ENCODE results near the gene FAM210B.

Gene FAM210B

DNA sequence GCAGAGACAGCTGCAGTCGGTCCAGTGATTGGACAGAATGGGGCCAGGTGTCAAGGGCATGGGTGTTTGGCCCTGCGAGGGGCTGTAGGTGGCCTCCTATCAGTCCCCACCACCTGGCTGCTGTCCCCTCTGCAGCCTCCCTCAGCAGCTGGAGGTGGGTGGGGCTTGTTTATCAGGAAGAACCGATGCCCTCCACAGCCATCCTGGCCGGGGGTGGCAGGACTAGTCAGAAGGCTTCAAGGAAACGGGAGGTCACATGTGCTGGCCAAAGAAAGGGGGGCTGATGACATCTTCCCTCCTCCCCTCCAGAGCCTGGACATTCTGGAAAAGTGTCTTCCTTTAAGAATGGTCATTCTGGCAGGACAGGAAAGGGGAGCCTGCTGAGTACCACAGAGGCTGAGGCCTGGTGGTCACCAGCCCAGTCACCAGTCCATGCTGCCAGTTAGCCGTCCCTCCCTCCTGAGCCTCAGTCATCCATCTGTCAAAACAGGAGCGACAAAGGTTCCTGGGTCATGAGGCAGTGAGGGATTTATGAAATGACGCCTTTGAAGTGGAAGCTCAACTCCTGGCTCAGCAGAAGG is 4.1 kb downstream of the FAM210B start:
- Histone ChIP-seq H3K4me2 (ENCODE audit: low read length) (no peak overlapping the region), H3K27me3 (ENCODE audit: control insufficient read depth, insufficient read depth, low read length) (no peaks in the 10 kb centered on the region), H3K4me3 (ENCODE audit: low read length) (no peak overlapping the region), H3K36me3 (ENCODE audit: insufficient read depth, low read length) (peaks cover 12% of the 10 kb centered on the region), H3K9me3 (replicated peaks; ENCODE audit: low read length) (no peaks in the 10 kb centered on the region), H3K4me1 (ENCODE audit: control insufficient read depth, insufficient read depth, low read length) (peaks cover 21% of the 10 kb centered on the region), H3K9ac (ENCODE audit: low read depth, low read length) (no peak overlapping the region)

DNA sequence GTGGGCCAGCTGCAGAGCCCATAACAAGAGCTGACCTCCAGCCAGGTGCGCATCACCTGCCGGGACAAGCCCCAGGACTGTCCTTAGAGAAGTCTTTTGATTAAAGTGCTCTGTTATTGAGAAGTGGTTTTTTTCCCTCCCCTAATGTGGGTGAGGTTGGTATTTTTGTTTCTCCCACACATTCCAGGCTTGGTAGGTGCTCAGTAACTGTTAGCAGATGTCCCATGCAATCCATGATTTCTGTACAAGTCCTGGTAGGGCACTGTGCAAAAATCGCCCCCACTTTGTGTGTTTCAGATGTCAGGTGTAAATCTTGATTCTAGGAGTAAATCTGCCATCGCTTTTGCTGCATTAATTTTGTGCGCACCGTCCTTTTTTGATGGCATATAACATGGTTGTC is 4.7 kb downstream of the FAM210B start:
- Histone ChIP-seq H3K4me1 (ENCODE audit: control insufficient read depth, insufficient read depth, low read length) (peaks cover 15% of the 10 kb centered on the region), H3K4me2 (ENCODE audit: low read length) (no peak overlapping the region), H3K36me3 (ENCODE audit: insufficient read depth, low read length) (peaks cover 17% of the 10 kb centered on the region), H3K4me3 (ENCODE audit: low read length) (no peak overlapping the region), H3K9ac (ENCODE audit: low read depth, low read length) (no peak overlapping the region), H3K27me3 (ENCODE audit: control insufficient read depth, insufficient read depth, low read length) (no peaks in the 10 kb centered on the region), H3K9me3 (replicated peaks; ENCODE audit: low read length) (no peaks in the 10 kb centered on the region)

DNA sequence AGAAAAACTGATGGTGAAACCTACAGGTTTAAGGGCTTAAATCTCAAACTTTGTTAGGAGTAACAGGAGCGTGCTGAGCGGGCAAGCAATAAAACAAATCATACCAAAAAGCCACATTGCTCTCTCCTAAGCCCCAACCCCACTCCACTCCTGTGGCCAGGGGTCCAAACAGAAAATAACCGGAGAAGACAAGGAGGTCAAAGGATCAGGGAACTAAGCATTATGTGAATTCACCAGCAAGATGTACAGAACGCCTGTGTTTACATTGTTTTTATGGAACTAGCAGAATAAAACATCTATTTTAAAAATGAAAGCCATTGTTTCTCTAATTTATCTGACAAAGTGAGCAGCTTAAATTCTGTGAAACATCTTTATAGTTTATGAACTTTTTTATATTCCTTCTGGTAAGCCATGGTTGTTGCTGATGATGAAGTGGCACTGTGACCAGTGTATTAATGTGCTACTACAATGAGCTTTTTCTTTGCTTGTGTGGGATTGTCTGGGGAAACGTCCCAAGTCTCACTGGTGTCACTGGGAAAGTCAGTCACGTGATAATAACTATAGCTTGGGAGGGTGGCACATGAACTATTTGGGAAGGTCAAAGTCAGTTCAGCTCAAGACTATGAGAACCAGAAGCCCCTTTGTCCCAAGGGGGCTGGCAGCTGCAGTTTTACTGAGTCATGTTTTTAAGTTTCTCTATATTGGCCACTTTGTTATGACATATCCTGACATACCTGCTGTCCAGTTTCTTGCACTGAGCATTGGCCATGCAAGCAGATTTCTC is 9.8 kb downstream of the FAM210B start:
- Histone ChIP-seq H3K9me3 (replicated peaks; ENCODE audit: low read length) (no peaks in the 10 kb centered on the region), H3K4me3 (ENCODE audit: low read length) (no peak overlapping the region), H3K9ac (ENCODE audit: low read depth, low read length) (no peak overlapping the region), H3K4me2 (ENCODE audit: low read length) (no peak overlapping the region), H3K27me3 (ENCODE audit: control insufficient read depth, insufficient read depth, low read length) (no peaks in the 10 kb centered on the region), H3K4me1 (ENCODE audit: control insufficient read depth, insufficient read depth, low read length) (no peaks in the 10 kb centered on the region), H3K36me3 (ENCODE audit: insufficient read depth, low read length) (peaks cover 42% of the 10 kb centered on the region)

DNA sequence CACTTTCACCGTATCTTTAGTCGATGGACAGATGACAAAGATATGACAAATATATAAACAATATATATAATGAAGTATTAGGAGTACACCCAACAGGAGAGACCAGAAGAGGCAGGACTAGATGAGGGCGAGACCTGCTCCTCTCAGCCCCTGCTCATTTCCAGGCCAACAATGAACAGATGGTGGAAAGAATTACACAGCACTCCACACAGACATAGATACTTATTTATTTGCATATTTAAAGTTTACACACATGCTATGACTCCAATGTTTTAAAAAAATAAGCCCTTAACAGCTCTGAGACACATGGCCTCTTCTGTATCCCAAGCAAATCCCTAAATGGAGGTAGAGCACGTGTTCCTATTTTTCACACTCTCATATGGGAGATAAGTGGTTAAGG is 10.4 kb downstream of the FAM210B start:
- no peak overlapping the region for H3K4me2 ChIP-seq (ENCODE audit: low read length)
- H3K36me3 ChIP-seq (ENCODE audit: insufficient read depth, low read length), result peaks cover 45% of the 10 kb centered on the region
- H3K4me3 ChIP-seq (ENCODE audit: low read length), result no peak overlapping the region
- H3K9ac ChIP-seq (ENCODE audit: low read depth, low read length), result no peak overlapping the region
- peaks cover 2% of the 10 kb centered on the region for H3K4me1 ChIP-seq (ENCODE audit: control insufficient read depth, insufficient read depth, low read length)
- H3K9me3 ChIP-seq (replicated peaks; ENCODE audit: low read length), result no peaks in the 10 kb centered on the region
- H3K27me3 ChIP-seq (ENCODE audit: control insufficient read depth, insufficient read depth, low read length), result no peaks in the 10 kb centered on the region

DNA sequence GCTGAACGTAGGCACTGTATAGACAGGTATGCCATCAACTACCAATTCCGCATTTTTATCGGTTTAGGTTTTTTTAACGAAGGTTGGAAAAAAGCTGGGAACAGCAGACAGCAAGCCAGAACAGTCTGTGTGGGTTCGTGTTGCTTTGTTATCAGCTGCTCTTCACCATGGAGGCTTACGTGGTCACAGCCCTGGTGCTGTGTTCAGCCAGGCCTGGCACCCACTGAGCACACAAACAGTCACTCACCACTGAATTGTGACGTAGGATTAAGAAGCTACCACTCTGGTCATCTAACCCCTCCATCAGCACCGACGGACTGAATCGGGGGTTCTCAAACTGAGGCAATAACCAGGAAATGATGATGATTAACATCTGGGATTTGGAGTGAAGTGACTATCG is 13.2 kb downstream of the FAM210B start:
- H3K36me3 ChIP-seq (ENCODE audit: insufficient read depth, low read length), result peaks cover 46% of the 10 kb centered on the region

DNA sequence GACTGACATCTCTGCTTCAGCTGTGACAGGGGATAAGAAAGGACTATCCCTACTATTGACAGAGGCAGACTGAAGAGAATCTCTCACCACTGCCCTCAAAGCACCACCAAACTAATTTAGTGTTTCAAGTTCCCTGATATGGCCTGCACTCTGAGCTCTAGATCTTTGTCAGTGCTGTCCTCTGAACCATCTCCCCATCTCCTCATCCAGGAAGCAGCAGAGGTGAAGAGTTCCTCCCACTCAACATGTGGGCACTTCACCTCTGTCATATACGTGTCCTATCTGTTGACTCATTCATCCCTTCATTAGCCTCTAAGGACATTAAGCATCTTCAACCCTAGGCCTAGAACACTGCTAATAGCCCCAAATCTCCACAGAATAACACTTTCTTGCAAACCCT is 14.1 kb downstream of the FAM210B start:
- Histone ChIP-seq H3K4me3 (ENCODE audit: low read length) (no peak overlapping the region), H3K9ac (ENCODE audit: low read depth, low read length) (no peak overlapping the region), H3K4me1 (ENCODE audit: control insufficient read depth, insufficient read depth, low read length) (peaks cover 5% of the 10 kb centered on the region), H3K9me3 (replicated peaks; ENCODE audit: low read length) (no peaks in the 10 kb centered on the region), H3K36me3 (ENCODE audit: insufficient read depth, low read length) (peaks cover 50% of the 10 kb centered on the region), H3K4me2 (ENCODE audit: low read length) (no peak overlapping the region), H3K27me3 (ENCODE audit: control insufficient read depth, insufficient read depth, low read length) (no peaks in the 10 kb centered on the region)

More for the DNA sequence above, 13.2 kb downstream of the FAM210B start:
- peaks cover 5% of the 10 kb centered on the region for H3K4me1 ChIP-seq (ENCODE audit: control insufficient read depth, insufficient read depth, low read length)
- H3K27me3 ChIP-seq (ENCODE audit: control insufficient read depth, insufficient read depth, low read length), result no peaks in the 10 kb centered on the region
- H3K9me3 ChIP-seq (replicated peaks; ENCODE audit: low read length), result no peaks in the 10 kb centered on the region
- no peak overlapping the region for H3K9ac ChIP-seq (ENCODE audit: low read depth, low read length)
- H3K4me3 ChIP-seq (ENCODE audit: low read length), result no peak overlapping the region
- no peak overlapping the region for H3K4me2 ChIP-seq (ENCODE audit: low read length)

DNA sequence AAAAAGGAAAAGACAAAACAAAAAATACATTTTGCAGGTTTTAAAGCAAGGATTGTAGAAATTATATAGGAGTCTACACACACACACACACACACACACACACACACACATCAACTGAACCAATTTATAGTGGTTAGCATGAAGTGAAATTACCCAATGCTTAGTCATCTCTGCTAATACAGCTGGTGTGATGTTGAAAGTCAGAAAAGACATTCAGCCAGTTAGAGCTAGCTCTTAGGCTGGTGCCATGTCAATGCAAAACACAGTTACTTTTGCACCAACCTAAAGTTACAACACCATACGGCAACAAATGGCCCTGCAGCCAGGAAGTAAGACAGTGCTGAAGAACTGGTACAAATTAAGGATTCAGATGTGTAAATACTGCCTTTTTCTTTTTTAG is 15.2 kb downstream of the FAM210B start:
- H3K4me1 ChIP-seq (ENCODE audit: control insufficient read depth, insufficient read depth, low read length), result peaks cover 5% of the 10 kb centered on the region
- no peak overlapping the region for H3K4me3 ChIP-seq (ENCODE audit: low read length)
- H3K4me2 ChIP-seq (ENCODE audit: low read length), result no peak overlapping the region
- no peak overlapping the region for H3K9ac ChIP-seq (ENCODE audit: low read depth, low read length)
- H3K36me3 ChIP-seq (ENCODE audit: insufficient read depth, low read length), result peaks cover 51% of the 10 kb centered on the region
- H3K9me3 ChIP-seq (replicated peaks; ENCODE audit: low read length), result no peaks in the 10 kb centered on the region
- no peaks in the 10 kb centered on the region for H3K27me3 ChIP-seq (ENCODE audit: control insufficient read depth, insufficient read depth, low read length)

DNA sequence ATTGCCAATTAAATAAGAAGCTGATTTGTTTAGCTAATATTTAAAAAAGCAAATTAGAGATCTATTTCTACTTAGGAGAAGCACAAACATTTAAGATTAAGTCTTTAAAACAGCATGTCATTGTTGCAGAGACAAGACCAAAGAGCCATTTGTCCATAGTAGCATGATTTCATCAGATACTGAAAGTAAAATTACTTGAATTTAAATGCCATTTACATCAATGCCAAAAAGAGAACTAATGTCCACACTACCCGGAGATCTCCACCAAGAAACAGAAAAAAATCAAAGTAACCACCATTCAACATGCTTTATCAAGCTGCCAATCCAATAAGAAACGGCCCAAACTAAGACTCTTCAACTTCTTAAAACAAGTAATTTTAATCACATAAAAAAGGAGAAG is 17.6 kb downstream of the FAM210B start:
- Histone ChIP-seq H3K9me3 (replicated peaks; ENCODE audit: low read length) (no peaks in the 10 kb centered on the region), H3K27me3 (ENCODE audit: control insufficient read depth, insufficient read depth, low read length) (no peaks in the 10 kb centered on the region), H3K9ac (ENCODE audit: low read depth, low read length) (no peak overlapping the region), H3K4me2 (ENCODE audit: low read length) (no peak overlapping the region), H3K4me3 (ENCODE audit: low read length) (no peak overlapping the region), H3K4me1 (ENCODE audit: control insufficient read depth, insufficient read depth, low read length) (peaks cover 5% of the 10 kb centered on the region), H3K36me3 (ENCODE audit: insufficient read depth, low read length) (peaks cover 47% of the 10 kb centered on the region)

DNA sequence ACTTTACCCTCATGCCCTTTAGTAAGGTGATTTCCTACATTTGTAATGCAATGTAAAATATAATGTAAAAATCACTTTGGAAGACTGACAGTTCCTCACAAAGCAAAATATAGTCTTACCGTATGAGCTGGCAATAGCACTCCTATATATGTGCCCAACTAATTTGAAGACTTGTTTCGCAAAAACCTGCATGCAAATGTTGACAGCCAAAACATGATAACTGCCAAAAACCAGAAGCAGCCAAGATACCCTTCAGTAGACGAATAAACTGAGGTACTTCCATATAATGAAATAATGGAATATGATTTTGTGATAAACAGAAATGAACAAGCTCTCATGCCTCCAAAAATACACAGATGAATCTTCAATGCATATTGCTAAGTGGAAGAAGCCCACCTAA is 19.6 kb downstream of the FAM210B start:
- Histone ChIP-seq H3K9me3 (replicated peaks; ENCODE audit: low read length) (no peaks in the 10 kb centered on the region), H3K4me2 (ENCODE audit: low read length) (no peak overlapping the region), H3K4me1 (ENCODE audit: control insufficient read depth, insufficient read depth, low read length) (peaks cover 5% of the 10 kb centered on the region), H3K36me3 (ENCODE audit: insufficient read depth, low read length) (peaks cover 49% of the 10 kb centered on the region), H3K27me3 (ENCODE audit: control insufficient read depth, insufficient read depth, low read length) (no peaks in the 10 kb centered on the region), H3K4me3 (ENCODE audit: low read length) (no peak overlapping the region), H3K9ac (ENCODE audit: low read depth, low read length) (no peak overlapping the region)

DNA sequence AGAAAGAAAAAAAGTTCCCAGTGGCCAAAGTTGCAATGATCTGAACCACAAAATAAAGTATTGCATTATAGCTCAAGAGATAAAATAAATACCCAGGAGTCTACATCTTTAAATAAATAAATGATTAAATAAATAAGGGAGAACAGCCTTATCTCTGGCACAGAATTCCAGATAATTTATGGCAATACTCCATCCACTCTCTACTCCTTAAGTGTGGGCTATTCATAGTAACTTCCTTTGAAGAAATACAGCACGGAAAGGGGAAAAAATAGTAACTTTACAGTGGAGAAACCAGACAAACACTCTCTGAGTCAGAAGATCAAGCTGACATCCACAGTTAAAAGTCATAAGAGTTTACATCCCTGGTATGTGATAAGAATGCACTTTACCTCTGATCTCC is 21.6 kb downstream of the FAM210B start:
- no peaks in the 10 kb centered on the region for H3K27me3 ChIP-seq (ENCODE audit: control insufficient read depth, insufficient read depth, low read length)
- no peak overlapping the region for H3K4me3 ChIP-seq (ENCODE audit: low read length)
- no peak overlapping the region for H3K4me2 ChIP-seq (ENCODE audit: low read length)
- H3K4me1 ChIP-seq (ENCODE audit: control insufficient read depth, insufficient read depth, low read length), result no peaks in the 10 kb centered on the region
- H3K9me3 ChIP-seq (replicated peaks; ENCODE audit: low read length), result no peaks in the 10 kb centered on the region
- H3K36me3 ChIP-seq (ENCODE audit: insufficient read depth, low read length), result peaks cover 57% of the 10 kb centered on the region
- no peak overlapping the region for H3K9ac ChIP-seq (ENCODE audit: low read depth, low read length)

DNA sequence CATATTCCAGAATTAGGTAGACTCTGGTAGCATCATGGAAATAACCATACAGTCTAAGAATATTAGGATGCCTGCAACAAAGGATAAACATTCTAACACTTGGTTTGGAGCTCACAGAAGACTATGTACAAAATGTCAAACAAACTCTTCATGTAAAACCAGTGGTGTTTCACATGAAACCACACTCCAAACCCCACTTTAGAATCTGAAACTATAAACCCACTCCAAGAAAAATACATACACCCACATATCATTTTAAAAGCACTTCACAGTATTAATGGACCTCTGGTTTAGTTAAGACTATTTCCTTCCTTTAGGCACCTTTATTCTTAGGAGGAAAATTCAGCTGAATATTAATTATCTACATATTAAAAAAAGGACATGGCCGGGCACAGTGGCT is 22.7 kb downstream of the FAM210B start:
- H3K9me3 ChIP-seq (replicated peaks; ENCODE audit: low read length), result no peaks in the 10 kb centered on the region
- peaks cover 62% of the 10 kb centered on the region for H3K36me3 ChIP-seq (ENCODE audit: insufficient read depth, low read length)
- H3K4me1 ChIP-seq (ENCODE audit: control insufficient read depth, insufficient read depth, low read length), result no peaks in the 10 kb centered on the region
- no peak overlapping the region for H3K4me3 ChIP-seq (ENCODE audit: low read length)
- no peaks in the 10 kb centered on the region for H3K27me3 ChIP-seq (ENCODE audit: control insufficient read depth, insufficient read depth, low read length)
- no peak overlapping the region for H3K9ac ChIP-seq (ENCODE audit: low read depth, low read length)
- H3K4me2 ChIP-seq (ENCODE audit: low read length), result no peak overlapping the region

DNA sequence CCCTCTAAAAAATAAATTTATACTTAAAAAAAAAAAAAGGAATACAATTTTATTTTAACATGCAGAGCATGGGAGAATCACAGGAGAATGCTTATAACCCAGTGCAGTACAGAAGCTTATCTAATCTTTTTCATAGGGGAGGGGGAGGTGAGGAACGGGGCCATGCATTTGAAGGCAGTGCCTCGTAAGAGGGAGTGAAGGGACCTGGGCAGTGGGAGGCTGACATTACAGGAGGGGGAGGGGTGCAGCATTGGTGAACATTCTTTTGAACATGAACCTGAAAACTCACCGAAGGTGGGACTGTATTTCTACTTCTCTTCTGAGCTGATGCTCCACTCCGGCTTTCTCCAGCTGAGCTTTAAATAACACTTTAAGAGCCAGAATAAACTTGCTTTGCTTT is 23.9 kb downstream of the FAM210B start:
- no peaks in the 10 kb centered on the region for H3K27me3 ChIP-seq (ENCODE audit: control insufficient read depth, insufficient read depth, low read length)
- H3K9me3 ChIP-seq (replicated peaks; ENCODE audit: low read length), result no peaks in the 10 kb centered on the region
- no peak overlapping the region for H3K4me3 ChIP-seq (ENCODE audit: low read length)
- no peak overlapping the region for H3K9ac ChIP-seq (ENCODE audit: low read depth, low read length)
- H3K36me3 ChIP-seq (ENCODE audit: insufficient read depth, low read length), result peaks cover 59% of the 10 kb centered on the region
- no peak overlapping the region for H3K4me2 ChIP-seq (ENCODE audit: low read length)
- H3K4me1 ChIP-seq (ENCODE audit: control insufficient read depth, insufficient read depth, low read length), result no peaks in the 10 kb centered on the region

Measured in skeletal muscle satellite cell (primary cell).